ENCODE results near the gene DNAAF1.

DNA sequence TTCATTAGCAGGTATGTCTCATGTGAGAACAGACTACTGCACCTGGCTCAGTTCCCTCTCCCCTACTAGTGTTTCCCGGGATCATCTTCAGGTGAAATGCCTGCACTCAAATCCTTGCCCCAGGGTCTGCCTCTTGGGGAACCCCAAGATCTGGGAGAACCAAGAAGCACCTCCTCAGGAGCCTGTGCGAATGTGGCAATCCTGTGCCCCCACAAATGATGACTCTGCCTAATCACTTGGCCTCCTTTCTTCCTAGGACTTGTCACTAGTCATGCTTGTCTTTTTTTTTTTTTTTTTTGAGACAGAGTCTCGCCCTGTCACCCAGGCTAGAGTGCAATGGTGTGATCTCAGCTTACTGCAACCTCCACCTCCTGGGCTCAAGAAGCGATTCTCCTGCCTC lies 67.5 kb downstream of the DNAAF1 start:
- TF ChIP-seq, protein P1, sequence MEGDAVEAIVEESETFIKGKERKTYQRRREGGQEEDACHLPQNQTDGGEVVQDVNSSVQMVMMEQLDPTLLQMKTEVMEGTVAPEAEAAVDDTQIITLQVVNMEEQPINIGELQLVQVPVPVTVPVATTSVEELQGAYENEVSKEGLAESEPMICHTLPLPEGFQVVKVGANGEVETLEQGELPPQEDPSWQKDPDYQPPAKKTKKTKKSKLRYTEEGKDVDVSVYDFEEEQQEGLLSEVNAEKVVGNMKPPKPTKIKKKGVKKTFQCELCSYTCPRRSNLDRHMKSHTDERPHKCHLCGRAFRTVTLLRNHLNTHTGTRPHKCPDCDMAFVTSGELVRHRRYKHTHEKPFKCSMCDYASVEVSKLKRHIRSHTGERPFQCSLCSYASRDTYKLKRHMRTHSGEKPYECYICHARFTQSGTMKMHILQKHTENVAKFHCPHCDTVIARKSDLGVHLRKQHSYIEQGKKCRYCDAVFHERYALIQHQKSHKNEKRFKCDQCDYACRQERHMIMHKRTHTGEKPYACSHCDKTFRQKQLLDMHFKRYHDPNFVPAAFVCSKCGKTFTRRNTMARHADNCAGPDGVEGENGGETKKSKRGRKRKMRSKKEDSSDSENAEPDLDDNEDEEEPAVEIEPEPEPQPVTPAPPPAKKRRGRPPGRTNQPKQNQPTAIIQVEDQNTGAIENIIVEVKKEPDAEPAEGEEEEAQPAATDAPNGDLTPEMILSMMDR (IDR thresholded peaks at IDR 0.05), result no peak
- TF ChIP-seq SIN3A (IDR thresholded peaks at IDR 0.05; ENCODE audit: borderline replicate concordance, insufficient read depth, low read depth, low read length), result no peak
